Large intestine (tissue), 3 donors: Measurements from ENCODE around the gene ETS1. TPM values are rescaled to one million over a fixed set of nuclear protein-coding genes. Genes with fewer than 3 reads are reported as not detected.
"Not testable (repeated sequence)": the region's sequence is repeated elsewhere in the genome, so short reads cannot be mapped to it uniquely, and the experiment has no call there.

Source experiments
- DNase-seq, 2 donors: peaks; one replicate each; pipeline versions ENCODE4 v3.0.0 to v3.0.0-alpha.2; 2013
- H3K27ac ChIP-seq: one replicate; pipeline ENCODE4 v1.5.1; 2013; ENCODE audit warnings: low read length
- H3K27me3 ChIP-seq: 2 replicates; pipeline ENCODE4 v1.6.1; 2013; ENCODE audit warnings: low read length; ENCODE audit not compliant: control insufficient read depth, insufficient read depth
- H3K36me3 ChIP-seq: 2 replicates; pipeline ENCODE4 v1.6.1; 2013; ENCODE audit warnings: low read length; ENCODE audit not compliant: control insufficient read depth, insufficient read depth
- H3K4me1 ChIP-seq: one replicate; pipeline ENCODE4 v1.6.1; 2013; ENCODE audit warnings: low read length; ENCODE audit not compliant: control insufficient read depth, insufficient read depth
- H3K4me3 ChIP-seq: one replicate; pipeline ENCODE4 v1.5.1; 2013; ENCODE audit warnings: low read length
- H3K9me3 ChIP-seq: one replicate; pipeline ENCODE4 v1.6.1; 2013; ENCODE audit warnings: mild to moderate bottlenecking, low read depth, low read length, moderate library complexity; ENCODE audit not compliant: control insufficient read depth
- WGBS: methylation state at CpG from one replicate; pipeline ENCODE4 v1.1.5; 2013; ENCODE audit warnings: low lambda C conversion rate; ENCODE audit not compliant: insufficient coverage; 5-methylcytosine and 5-hydroxymethylcytosine counted together
- polyA plus RNA-seq: library from polyadenylated mRNA; unstranded; fragments of 120-200 nt; gene quantifications from one replicate; pipeline ENCODE4 v1.2.1, GENCODE V29; 2013

ETS1 gene
- polyA plus RNA-seq, 1 donor, result 40.8 TPM

DNA sequence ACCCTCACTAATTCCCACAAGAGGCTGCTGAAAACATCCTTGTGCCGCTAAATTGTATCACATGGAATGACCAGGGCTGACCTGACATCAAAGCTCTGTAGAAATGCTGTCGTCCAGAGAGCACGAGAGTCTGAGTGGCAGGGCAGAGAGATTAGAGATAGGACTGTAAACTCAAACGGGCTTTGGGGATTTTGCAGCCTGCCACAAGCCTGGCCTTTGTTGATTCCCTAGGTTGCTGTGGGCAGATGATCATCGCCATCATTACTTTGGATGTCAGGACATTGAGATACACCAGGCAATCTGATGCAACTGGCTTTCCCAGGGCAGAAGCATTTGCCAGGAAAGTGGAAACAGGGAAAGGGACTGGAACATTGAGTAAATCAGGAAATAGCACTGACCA, 131.6 kb downstream of the ETS1 start:
- H3K9me3 ChIP-seq, result no peaks in the 10 kb centered on the region
- 100% methylated on average over 1 of the region's 5 CpGs for WGBS
- peaks cover 13% of the 10 kb centered on the region for H3K4me1 ChIP-seq
- H3K27ac ChIP-seq, result no peak overlapping the region
- no peak overlapping the region for H3K4me3 ChIP-seq
- peaks cover 9% of the 10 kb centered on the region for H3K36me3 ChIP-seq
- no peak for DNase-seq
- no peaks in the 10 kb centered on the region for H3K27me3 ChIP-seq

DNA sequence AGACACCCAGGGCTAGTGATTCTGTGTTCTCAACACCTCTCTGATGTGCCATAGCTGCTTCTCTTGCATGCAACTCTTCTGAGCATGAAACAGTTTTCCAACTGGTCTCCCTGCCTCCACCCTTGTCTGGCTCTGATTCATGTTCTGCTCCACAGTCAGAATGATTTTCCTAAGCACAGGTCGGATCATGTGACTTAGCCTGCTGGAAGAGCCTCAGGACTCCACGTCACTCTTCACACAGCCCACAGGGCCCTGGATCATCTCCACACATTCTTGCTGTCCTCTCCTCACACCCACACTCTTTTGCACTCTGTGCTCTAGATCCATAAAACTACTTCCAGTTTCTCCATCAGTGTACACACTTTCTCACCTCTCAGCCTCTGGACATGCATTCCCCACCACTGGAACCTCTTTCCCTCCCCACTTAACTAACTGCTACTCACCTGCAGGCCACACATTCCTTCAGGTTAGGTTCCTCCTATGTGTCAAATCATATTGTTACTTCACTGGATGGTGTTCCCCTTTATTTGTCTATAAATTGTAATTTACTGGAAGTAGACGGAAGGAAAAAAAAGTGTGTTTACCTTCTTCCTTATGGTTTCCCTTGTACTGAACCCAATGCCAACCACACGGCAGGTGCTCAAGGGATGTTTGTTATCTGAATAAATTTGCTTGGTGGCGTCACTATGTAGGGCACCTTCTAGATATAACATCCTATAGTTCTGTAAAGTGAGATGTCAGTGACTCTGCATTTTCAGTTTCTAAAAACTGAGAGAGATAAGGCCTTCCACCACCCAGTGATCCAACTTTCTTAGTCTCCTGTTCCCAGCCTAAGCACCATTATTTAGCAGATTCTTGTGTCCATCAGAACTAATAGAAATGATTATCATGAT, 133.7 kb downstream of the ETS1 start:
- H3K36me3 ChIP-seq, result peaks cover 5% of the 10 kb centered on the region
- DNase-seq, result peak; percentile 69 to 80
- no peaks in the 10 kb centered on the region for H3K9me3 ChIP-seq
- H3K4me1 ChIP-seq, result peaks cover 27% of the 10 kb centered on the region
- no CpG with 5 or more reads among the region's 5 CpGs for WGBS
- peak overlapping the region; percentile 53 for H3K27ac ChIP-seq
- no peak overlapping the region for H3K4me3 ChIP-seq
- no peaks in the 10 kb centered on the region for H3K27me3 ChIP-seq

GRCh38 chr11:128451652-128452470, 135.5 kb downstream of the ETS1 start:
- peak in 1 of 2 donors; percentile 35 for DNase-seq
- 57% methylated on average over 1 of the region's 26 CpGs for WGBS
- H3K4me3 ChIP-seq, result no peak overlapping the region

GRCh38 chr11:128450882-128451651, 136.3 kb downstream of the ETS1 start:
- DNase-seq, result no peak
- Histone ChIP-seq H3K27me3 (no peaks in the 10 kb centered on the region), H3K9me3 (no peaks in the 10 kb centered on the region), H3K36me3 (no peaks in the 10 kb centered on the region), H3K4me1 (peaks cover 31% of the 10 kb centered on the region), H3K4me3 (no peak overlapping the region), H3K27ac (no peak overlapping the region)
- 100% methylated on average over 1 of the region's 21 CpGs for WGBS

More at GRCh38 chr11:128451652-128452470, 135.5 kb downstream of the ETS1 start:
- no peaks in the 10 kb centered on the region for H3K27me3 ChIP-seq
- no peaks in the 10 kb centered on the region for H3K36me3 ChIP-seq
- peaks cover 31% of the 10 kb centered on the region for H3K4me1 ChIP-seq
- no peak overlapping the region for H3K27ac ChIP-seq
- no peaks in the 10 kb centered on the region for H3K9me3 ChIP-seq

- H3K4me1 ChIP-seq, result peaks cover 31% of the 10 kb centered on the region
- H3K36me3 ChIP-seq, H3K27me3 ChIP-seq, DNase-seq, H3K4me3 ChIP-seq, H3K9me3 ChIP-seq, H3K27ac ChIP-seq: not testable (repeated sequence)
- WGBS, result no CpG with 5 or more reads among the region's 4 CpGs
Measured at GRCh38 chr11:128450425-128450824, 136.9 kb downstream of the ETS1 start.

DNA sequence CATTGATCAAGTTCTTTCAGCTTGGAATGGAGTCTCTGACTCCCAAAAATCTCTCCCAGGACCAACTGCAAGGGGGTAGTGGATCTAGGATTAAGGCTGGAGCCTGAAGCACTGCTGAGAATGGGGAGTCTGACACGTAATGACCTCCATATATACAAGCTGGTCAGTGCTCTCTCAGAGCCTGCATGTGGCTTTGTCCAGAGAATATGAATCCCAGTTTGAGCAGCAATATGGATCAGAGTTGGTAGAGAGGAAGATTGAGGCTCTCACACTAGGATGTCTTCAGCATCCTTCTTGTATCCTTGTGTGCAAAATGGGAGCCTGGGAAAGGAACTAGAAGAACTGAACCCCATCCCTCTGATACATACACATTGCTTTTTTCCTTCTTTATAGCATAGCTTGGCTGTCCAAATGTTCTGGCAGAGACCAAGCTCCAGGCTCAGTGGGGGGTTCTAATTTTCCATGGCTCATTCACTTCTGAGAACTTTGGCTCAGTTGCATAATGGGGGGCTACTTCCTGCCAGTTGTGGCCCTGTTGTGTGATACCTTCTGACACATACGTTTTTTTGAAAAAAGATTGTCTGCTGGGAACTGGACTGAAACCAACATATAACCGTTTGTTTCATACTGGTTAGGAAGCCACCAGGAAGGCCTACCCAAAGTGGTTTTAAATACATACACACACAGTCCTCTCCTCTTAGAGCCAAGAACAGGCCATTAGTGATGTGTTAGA, 138.2 kb downstream of the ETS1 start:
- Histone ChIP-seq H3K27ac (peak overlapping the region; percentile 83), H3K4me1 (peaks cover 31% of the 10 kb centered on the region), H3K4me3 (no peak overlapping the region), H3K27me3 (no peaks in the 10 kb centered on the region), H3K9me3 (no peaks in the 10 kb centered on the region), H3K36me3 (no peaks in the 10 kb centered on the region)
- no peak for DNase-seq
- no CpG with 5 or more reads among the region's 3 CpGs for WGBS

GRCh38 chr11:128448200-128448886, 139.0 kb downstream of the ETS1 start:
- H3K27me3 ChIP-seq, result no peaks in the 10 kb centered on the region
- H3K4me3 ChIP-seq, result peak overlapping the region; percentile 15
- peaks cover 31% of the 10 kb centered on the region for H3K4me1 ChIP-seq
- peak; percentile 95 to 98 for DNase-seq
- H3K9me3 ChIP-seq, result no peaks in the 10 kb centered on the region
- no peaks in the 10 kb centered on the region for H3K36me3 ChIP-seq
- peak overlapping the region; percentile 83 for H3K27ac ChIP-seq
- WGBS, result 13% methylated on average over 1 of the region's 7 CpGs

GRCh38 chr11:128447233-128447632, 140.1 kb downstream of the ETS1 start:
- Histone ChIP-seq H3K36me3 (no peaks in the 10 kb centered on the region), H3K4me1 (peaks cover 23% of the 10 kb centered on the region), H3K27ac (no peak overlapping the region), H3K4me3 (no peak overlapping the region), H3K9me3 (no peaks in the 10 kb centered on the region), H3K27me3 (no peaks in the 10 kb centered on the region)
- WGBS, result 97% methylated on average over 4 of the region's 4 CpGs
- no peak for DNase-seq

GRCh38 chr11:128445921-128446320, 141.4 kb downstream of the ETS1 start:
- not testable (repeated sequence) for H3K9me3 ChIP-seq, DNase-seq, H3K4me3 ChIP-seq, H3K27me3 ChIP-seq, H3K27ac ChIP-seq, H3K36me3 ChIP-seq
- peaks cover 18% of the 10 kb centered on the region for H3K4me1 ChIP-seq
- no CpG with 5 or more reads among the region's 1 CpG for WGBS
